GM12864 (cell line): Measurements from ENCODE around the gene RPUSD1.

Experiments
- DNase-seq: peaks from one replicate; pipeline ENCODE4 v3.0.0-alpha.2; 2011; ENCODE audit warnings: low read depth
- H3K4me3 ChIP-seq: 2 replicates; pipeline ENCODE4 v1.5.1; 2011; ENCODE audit warnings: mild to moderate bottlenecking, low read depth, low read length, control low read depth
- CTCF ChIP-seq: IDR thresholded peaks from 2 replicates; pipeline ENCODE4 v1.5.1; 2011; ENCODE audit warnings: low read depth, mild to moderate bottlenecking, moderate library complexity, low read length, control low read depth, inconsistent platforms; ENCODE audit errors: missing control alignments

RPUSD1 gene

GRCh38 chr16:782766-783403 is 5.3 kb downstream of the RPUSD1 start:
- no peak for DNase-seq
- no peak for TF ChIP-seq CTCF
- no peak overlapping the region for H3K4me3 ChIP-seq

GRCh38 chr16:782258-782657 is 5.9 kb downstream of the RPUSD1 start:
- no peak for TF ChIP-seq CTCF
- no peak for DNase-seq
- H3K4me3 ChIP-seq, result no peak overlapping the region

- DNase-seq, result no peak
- no peak for TF ChIP-seq CTCF
- no peak overlapping the region for H3K4me3 ChIP-seq
Measured at GRCh38 chr16:781346-782010, 6.7 kb downstream of the RPUSD1 start.

GRCh38 chr16:780296-780695 is 7.9 kb downstream of the RPUSD1 start:
- TF ChIP-seq CTCF, result no peak
- DNase-seq, result no peak
- H3K4me3 ChIP-seq, result no peak overlapping the region

- no peak for TF ChIP-seq CTCF
- H3K4me3 ChIP-seq, result no peak overlapping the region
- no peak for DNase-seq
Measured at GRCh38 chr16:779561-779960, 8.6 kb downstream of the RPUSD1 start.

GRCh38 chr16:778909-779527 is 9.2 kb downstream of the RPUSD1 start:
- TF ChIP-seq CTCF, result no peak
- no peak for DNase-seq

More at GRCh38 chr16:778909-779527, 9.2 kb downstream of the RPUSD1 start:
- H3K4me3 ChIP-seq, result no peak overlapping the region
